HG03045 (cell line): Measurements from ENCODE around the gene MMUT.
A peak's percentile ranks its signal among the peaks of the same experiment; 100 is the strongest.
"Not testable (repeated sequence)": the region's sequence is repeated elsewhere in the genome, so short reads cannot be mapped to it uniquely, and the experiment has no call there.

ENCODE experiments used
- ATAC-seq: cut with Tn5 transposase; IDR thresholded peaks from one replicate; pipeline ENCODE4 v1.9.1; 2021; ENCODE audit warnings: mild to moderate bottlenecking, moderate library complexity; ENCODE audit not compliant: unreplicated experiment

Gene MMUT

DNA sequence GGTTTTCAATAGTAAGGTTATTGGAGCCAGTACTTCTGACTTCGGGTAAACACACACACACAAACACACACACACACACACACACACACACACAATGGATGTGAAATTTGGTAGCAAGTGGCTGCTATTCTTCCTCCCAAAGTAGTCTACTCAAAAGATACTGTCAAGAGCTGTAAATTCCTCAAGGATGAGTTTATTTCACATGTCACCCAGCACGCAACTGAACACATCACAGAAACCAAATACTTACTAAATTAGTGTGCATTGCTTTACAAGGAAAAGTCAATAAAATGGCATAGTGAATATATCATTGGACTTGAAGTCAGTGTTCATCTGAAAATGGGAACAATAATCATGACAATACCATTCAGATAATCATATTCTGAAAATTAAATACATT lies 32.9 kb downstream of the MMUT start:
- ATAC-seq, result no peak

DNA sequence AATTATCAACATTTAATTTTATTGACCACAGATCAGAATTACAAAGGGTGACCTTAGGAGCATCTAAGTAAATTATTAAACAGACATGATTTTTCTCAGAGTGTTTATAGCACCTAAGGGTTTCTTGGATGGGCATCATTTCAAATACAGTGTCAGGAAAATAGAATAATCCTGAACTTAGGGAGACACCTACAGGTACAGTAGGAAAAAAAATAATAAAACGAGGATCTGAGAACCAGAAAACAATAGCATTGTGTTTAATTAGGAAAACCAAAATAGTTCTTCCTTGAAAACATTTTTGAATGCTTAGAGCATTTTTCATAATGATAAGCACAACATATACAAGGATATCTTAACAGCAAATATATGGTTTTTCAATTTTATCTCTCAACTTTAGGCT lies 39.2 kb downstream of the MMUT start:
- no peak for ATAC-seq

GRCh38 chr6:49416195-49416594 lies 46.9 kb downstream of the MMUT start:
- no peak for ATAC-seq

GRCh38 chr6:49415358-49415757 lies 47.7 kb downstream of the MMUT start:
- no peak for ATAC-seq

DNA sequence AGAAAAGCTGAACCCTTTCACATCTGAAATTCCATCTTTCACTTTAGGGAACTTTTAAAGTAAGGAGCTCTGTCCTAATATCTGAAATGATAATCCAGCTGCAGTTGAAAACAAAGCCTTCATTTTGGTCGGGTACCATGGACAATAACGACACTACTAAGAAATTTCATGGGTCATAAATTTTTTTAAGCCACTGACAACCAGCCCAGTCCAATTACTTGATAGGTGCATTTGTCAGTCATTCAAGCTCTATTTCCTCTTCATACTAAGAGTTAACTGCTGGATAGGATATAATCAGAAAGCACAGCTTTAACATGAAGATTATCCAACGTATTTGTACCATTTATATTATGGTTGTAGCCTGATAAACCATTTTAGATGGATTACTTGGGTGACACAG lies 52.5 kb downstream of the MMUT start:
- ATAC-seq, result no peak

DNA sequence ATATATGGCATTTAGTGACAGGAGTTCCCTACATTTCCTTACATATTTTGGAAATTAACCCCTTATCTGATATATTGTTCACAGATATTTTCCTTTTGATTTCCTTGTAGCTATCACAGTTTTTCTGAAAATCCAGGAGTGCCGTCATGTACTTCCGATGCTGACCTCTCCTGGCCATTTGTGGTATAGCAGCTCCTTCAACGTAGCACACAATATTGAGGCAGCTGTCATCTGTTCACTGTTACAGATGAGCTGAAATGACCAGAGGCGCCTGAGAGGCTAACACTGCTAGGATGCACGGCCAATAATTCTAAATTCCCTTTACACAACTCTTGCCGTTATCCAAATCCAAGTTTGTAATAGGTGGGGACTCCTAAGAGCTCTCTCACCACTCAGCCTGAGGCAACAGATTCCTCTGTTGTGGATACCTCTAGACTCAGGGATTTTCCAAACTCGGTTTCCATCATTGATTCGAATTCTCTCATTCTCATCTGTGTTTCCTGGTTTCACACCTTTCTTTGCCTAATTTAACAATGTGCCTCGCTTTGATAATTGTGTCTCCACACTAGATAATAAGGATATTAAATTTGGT lies 53.0 kb downstream of the MMUT start:
- ATAC-seq, result peak; percentile 73

DNA sequence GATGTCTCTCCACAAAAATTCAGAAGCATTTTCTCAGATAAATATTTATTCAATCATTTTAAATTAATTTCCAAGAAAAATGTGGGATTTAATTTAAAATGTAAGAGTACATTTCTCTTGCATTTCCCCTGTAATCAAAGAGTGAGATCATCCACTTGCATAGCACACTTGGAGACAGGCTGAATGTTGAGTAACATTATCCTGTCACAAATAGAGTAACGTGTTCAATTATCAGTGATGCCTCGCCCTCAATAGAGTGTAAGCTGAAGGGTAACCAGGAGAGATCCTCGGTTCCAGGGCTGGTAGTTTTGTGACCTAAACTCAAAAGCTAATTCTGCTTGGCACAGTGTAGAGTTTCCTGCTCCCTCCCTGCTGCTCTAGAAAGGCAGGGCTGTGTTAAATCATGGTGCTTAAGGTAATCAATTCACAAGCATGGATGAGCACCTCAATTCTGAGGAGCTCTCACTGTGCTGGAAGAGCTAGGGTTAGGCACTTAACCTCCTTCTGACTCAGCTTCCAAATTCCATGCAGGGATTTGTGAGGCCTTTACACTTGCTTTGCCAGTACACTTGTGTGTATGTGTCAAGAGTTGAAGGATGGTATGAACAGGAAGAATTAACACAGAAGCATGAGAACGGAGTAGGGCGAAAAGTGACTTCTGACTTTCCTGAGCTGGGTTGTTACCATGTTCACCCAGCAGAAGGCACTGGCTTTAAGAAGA lies 56.6 kb downstream of the MMUT start:
- no peak for ATAC-seq

GRCh38 chr6:49401063-49401462 lies 62.0 kb downstream of the MMUT start:
- no peak for ATAC-seq

DNA sequence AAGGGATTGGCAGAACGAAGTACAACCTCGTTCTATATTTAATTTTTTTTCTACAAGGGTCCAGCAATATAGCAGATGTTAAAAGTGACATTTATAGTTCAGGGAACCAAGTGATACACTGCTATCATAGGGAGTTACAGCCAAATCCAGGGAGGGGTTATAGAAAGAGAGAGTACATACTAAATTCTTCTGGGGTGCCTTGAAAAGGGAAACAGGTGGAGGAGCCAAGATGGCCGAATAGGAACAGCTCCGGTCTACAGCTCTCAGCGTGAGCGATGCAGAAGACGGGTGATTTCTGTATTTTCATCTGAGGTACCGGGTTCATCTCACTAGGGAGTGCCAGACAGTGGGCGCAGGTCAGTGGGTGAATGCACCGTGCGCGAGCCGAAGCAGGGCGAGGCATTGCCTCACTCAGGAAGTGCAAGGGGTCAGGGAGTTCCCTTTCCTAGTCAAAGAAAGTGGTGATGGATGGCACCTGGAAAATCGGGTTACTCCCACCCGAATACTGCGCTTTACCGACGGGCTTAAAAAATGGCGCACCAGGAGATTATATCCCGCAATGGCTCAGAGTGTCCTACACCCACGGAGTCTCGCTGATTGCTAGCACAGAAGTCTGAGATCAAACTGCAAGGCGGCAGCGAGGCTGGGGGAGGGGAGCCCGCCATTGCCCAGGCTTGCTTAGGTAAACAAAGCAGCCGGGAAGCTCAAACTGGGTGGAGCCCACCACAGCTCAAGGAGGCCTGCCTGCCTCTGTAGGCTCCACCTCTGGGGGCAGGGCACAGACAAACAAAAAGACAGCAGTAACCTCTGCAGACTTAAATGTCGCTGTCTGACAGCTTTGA lies 76.2 kb downstream of the MMUT start:
- not testable (repeated sequence) for ATAC-seq

DNA sequence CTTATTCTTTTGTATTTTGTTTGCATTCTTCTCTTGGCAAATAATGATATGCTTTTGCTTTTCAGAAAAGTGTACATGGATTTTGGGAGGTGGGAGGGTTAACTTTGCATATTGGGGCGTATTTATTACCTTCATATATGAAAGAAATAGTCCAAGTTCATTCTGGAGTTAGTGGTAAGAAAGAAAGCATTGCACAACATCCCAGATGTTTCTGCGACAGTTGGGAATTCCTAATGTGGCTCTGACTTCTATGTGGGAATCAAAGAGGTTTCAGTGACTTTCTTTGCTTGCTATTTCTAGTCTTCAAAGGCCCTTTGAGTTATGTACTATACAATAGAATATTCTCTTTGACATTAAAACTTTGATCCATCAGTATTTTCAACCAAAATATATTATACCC lies 78.1 kb downstream of the MMUT start:
- no peak for ATAC-seq
